Kidney (tissue), 14 donors: ENCODE data around the gene FBXL3. TPM values are rescaled to one million over a fixed set of nuclear protein-coding genes. Genes with fewer than 3 reads are reported as not detected.
"Not testable (repeated sequence)": the region's sequence is repeated elsewhere in the genome, so short reads cannot be mapped to it uniquely, and the experiment has no call there.

Source experiments
- DNase-seq, 5 donors: peaks; one replicate each; pipeline ENCODE4 v3.0.0-alpha.2; 2013 to 2020
- FAIRE-seq: peaks from 2 replicates; lab custom pipeline; 2012; peaks lifted over from hg19 to GRCh38; lab: Jason Lieb, UNC
- H3K27ac ChIP-seq, 2 donors: one replicate each; pipeline ENCODE4 v1.7.0; 2013; ENCODE audit warnings: low read depth in 2 of 2, low read length in 2 of 2, inconsistent platforms in 1 of 2
- H3K27me3 ChIP-seq: one replicate; pipeline ENCODE4 v1.7.1; 2013; ENCODE audit warnings: low read length, inconsistent platforms; ENCODE audit not compliant: control insufficient read depth, insufficient read depth
- H3K36me3 ChIP-seq, 3 donors: one replicate each; pipeline versions ENCODE4 v1.7.0 to v1.7.1; 2013; ENCODE audit warnings: low read length in 3 of 3, control low read depth in 1 of 3, inconsistent platforms in 1 of 3; ENCODE audit not compliant: insufficient read depth in 3 of 3, control insufficient read depth in 2 of 3
- H3K4me1 ChIP-seq, 3 donors: one replicate each; pipeline versions ENCODE4 v1.7.0 to v1.7.1; 2013; ENCODE audit warnings: low read length in 3 of 3, inconsistent platforms in 1 of 3, low read depth in 1 of 3; ENCODE audit not compliant: control insufficient read depth in 2 of 3, insufficient read depth in 2 of 3
- H3K4me3 ChIP-seq, 3 donors: one replicate each; pipeline versions ENCODE4 v1.7.0 to v1.8.1; 2013; ENCODE audit warnings: low read length in 3 of 3, control low read depth in 1 of 3, inconsistent platforms in 1 of 3
- H3K9ac ChIP-seq, 3 donors: one replicate each; pipeline versions ENCODE4 v1.7.0 to v1.7.1; 2013; ENCODE audit warnings: low read length in 3 of 3, control low read depth in 1 of 3, inconsistent platforms in 1 of 3
- H3K9me3 ChIP-seq, 3 donors: one replicate each; pipeline versions ENCODE4 v1.7.0 to v1.7.1; 2013; ENCODE audit warnings: low read length in 3 of 3, control low read depth in 1 of 3, inconsistent platforms in 1 of 3; ENCODE audit not compliant: control insufficient read depth in 2 of 3, insufficient read depth in 1 of 3
- intact Hi-C: fragments of 100-400 bp; cut with DNase I; formaldehyde crosslinking; loops from one replicate; pipeline ENCODE4 v1.11.1; 2022
- polyA plus RNA-seq: library from polyadenylated mRNA; stranded (reverse); fragments of 350-450 nt; fragmentation: Illumina TruSeq; extraction: RNeasy Lipid Tissue Mini Kit (QIAGEN cat#74804); gene quantifications from one replicate; pipeline ENCODE4 v1.2.3, GENCODE V29; 2014; ENCODE audit warnings: low read depth, low replicate concordance; ENCODE audit not compliant: insufficient read depth
- total RNA-seq: library from RNA; stranded (reverse); fragmentation: NEBNext Ultra II Directional; extraction: Animal tissue kit (Norgen Biotek cat#: 25700); gene quantifications from one replicate; pipeline ENCODE4 v1.2.1, GENCODE V29; 2021
- TF ChIP-seq, protein P1 (sequence below): IDR thresholded peaks from 3 replicates; pipeline ENCODE4 v1.5.1; 2012; ENCODE audit warnings: mild to moderate bottlenecking, moderate library complexity, borderline replicate concordance; ENCODE audit not compliant: insufficient read depth; ENCODE audit errors: extremely low read depth
- donor health status: control.
- donor health status: control.
- donor health status: control.
- donor health status: control.
- donor health status: control.
- donor health status: DM: yes; HTN: yes; CAD: no.
- donor health status: Normal renal cell carcinoma (clear cell type).

The FBXL3 gene
- total and polyA plus RNA-seq, 2 donors from 2014 or later: 22.3 to 61.6 TPM

DNA sequence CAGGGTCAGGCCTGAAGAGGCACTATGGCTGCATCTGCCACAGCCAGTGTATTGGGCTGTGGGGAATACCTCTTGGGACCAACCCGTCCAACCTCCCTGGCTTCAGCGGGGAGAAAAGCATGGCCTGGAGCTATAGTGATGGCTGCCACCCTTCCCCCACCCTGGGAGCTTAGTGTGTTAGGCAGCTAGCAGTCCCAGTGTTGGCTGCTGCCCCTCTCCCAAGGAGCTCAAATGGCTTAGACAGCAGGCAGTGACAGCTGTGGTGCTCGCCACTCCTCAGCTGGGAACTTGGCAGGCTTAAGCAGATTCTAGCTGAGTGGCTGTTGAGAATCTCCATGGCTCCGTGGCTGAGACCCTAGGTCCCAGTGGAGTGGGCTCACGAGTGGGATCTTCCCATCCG, 58.9 kb downstream of the FBXL3 start:
- no peak for DNase-seq
- H3K4me1 ChIP-seq: peaks cover 0 to 6% (median 5%) of the 10 kb centered on the region in 3 donors
- no peak overlapping the region for H3K4me3 ChIP-seq
- TF ChIP-seq, protein P1, sequence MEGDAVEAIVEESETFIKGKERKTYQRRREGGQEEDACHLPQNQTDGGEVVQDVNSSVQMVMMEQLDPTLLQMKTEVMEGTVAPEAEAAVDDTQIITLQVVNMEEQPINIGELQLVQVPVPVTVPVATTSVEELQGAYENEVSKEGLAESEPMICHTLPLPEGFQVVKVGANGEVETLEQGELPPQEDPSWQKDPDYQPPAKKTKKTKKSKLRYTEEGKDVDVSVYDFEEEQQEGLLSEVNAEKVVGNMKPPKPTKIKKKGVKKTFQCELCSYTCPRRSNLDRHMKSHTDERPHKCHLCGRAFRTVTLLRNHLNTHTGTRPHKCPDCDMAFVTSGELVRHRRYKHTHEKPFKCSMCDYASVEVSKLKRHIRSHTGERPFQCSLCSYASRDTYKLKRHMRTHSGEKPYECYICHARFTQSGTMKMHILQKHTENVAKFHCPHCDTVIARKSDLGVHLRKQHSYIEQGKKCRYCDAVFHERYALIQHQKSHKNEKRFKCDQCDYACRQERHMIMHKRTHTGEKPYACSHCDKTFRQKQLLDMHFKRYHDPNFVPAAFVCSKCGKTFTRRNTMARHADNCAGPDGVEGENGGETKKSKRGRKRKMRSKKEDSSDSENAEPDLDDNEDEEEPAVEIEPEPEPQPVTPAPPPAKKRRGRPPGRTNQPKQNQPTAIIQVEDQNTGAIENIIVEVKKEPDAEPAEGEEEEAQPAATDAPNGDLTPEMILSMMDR: no peak
- no peaks in the 10 kb centered on the region for H3K27me3 ChIP-seq
- H3K9ac ChIP-seq: no peak overlapping the region
- no peak overlapping the region for H3K27ac ChIP-seq
- intact Hi-C loops: no loop called here
- no peaks in the 10 kb centered on the region for H3K36me3 ChIP-seq
- no peaks in the 10 kb centered on the region for H3K9me3 ChIP-seq
- no peak for FAIRE-seq

DNA sequence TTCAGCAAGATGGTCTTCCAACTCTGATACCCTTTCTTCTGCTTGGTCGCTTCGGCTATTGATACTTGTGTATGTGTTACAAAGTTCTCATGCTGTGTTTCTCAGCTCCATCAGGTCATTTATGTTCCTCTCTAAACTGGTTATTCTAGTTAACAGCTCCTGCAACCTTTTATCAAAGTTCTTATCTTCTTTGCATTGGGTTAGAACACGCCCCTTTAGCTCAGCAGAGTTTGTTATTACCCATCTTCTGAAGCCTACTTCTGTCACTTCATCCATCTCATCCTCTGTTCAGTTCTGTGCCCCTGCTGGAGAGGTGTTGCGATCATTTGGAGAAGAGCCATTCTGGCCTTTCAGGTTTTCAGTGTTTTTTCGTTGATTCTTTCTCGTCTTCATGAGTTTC, 59.9 kb downstream of the FBXL3 start:
- H3K4me3 ChIP-seq: no peak overlapping the region
- TF ChIP-seq, protein P1: no peak
- peaks cover 0 to 6% (median 5%) of the 10 kb centered on the region in 3 donors for H3K4me1 ChIP-seq
- no peak overlapping the region for H3K27ac ChIP-seq
- no peaks in the 10 kb centered on the region for H3K36me3 ChIP-seq
- no peaks in the 10 kb centered on the region for H3K9me3 ChIP-seq
- DNase-seq (no peak), FAIRE-seq (no peak)
- H3K9ac ChIP-seq: no peak overlapping the region
- no peaks in the 10 kb centered on the region for H3K27me3 ChIP-seq
- intact Hi-C loops: no loop called here

DNA sequence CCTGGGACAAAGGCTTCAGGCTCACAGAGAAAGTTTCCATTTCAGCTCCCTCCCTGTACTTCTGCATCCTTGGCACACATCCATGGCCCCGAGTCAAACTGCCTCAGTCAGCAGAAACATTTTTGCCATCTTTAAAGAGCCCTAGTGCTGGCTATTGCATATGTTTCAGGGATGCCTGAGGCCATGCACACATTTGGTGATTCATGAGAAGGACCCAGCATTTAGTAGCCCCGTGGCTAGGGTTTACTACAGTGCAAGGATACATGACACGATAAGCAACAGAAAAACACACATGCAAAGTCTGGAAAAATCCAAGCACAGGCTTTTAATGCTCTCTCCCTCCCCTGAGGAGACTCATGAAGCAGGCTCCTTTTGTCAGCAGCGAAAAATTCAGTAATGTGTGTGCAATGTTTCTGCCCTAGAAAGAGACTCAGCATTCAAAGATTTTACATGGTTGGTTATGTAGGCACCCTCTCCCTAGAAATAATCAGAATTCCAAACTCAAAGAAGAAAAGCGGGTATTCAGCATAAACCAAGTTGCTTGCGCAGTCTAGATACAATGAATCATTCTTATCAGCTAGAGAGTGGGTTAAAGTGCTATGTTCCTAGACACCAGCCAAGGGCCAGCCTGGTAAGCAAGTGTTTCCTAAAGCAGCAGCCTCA, 61.1 kb downstream of the FBXL3 start:
- H3K9ac ChIP-seq: no peak overlapping the region
- FAIRE-seq: no peak
- H3K4me1 ChIP-seq: peaks cover 0 to 6% (median 5%) of the 10 kb centered on the region in 3 donors
- peak in 3 of 5 donors; percentile 18 to 73 (median 31) for DNase-seq
- TF ChIP-seq, protein P1: no peak
- intact Hi-C loops: no loop called here
- no peak overlapping the region for H3K27ac ChIP-seq
- no peaks in the 10 kb centered on the region for H3K36me3 ChIP-seq
- H3K9me3 ChIP-seq: peaks cover 0 to 3% (median 0%) of the 10 kb centered on the region in 3 donors
- no peaks in the 10 kb centered on the region for H3K27me3 ChIP-seq
- no peak overlapping the region for H3K4me3 ChIP-seq

- H3K4me1 ChIP-seq, H3K4me3 ChIP-seq, DNase-seq, H3K27me3 ChIP-seq, FAIRE-seq, H3K27ac ChIP-seq, H3K9ac ChIP-seq, intact Hi-C loops, H3K36me3 ChIP-seq: not testable (repeated sequence)
- peaks cover 0 to 11% (median 0%) of the 10 kb centered on the region in 3 donors for H3K9me3 ChIP-seq
These were observed 67.2 kb downstream of the FBXL3 start for GRCh38 chr13:76959734-76960133.
